GM21360 (cell line): Measurements from ENCODE around the gene CAMSAP2.

Experiments used
- ATAC-seq: cut with Tn5 transposase; IDR thresholded peaks from one replicate; pipeline ENCODE4 v1.9.1; 2021; ENCODE audit warnings: mild to moderate bottlenecking, moderate library complexity; ENCODE audit not compliant: unreplicated experiment

CAMSAP2 gene

DNA sequence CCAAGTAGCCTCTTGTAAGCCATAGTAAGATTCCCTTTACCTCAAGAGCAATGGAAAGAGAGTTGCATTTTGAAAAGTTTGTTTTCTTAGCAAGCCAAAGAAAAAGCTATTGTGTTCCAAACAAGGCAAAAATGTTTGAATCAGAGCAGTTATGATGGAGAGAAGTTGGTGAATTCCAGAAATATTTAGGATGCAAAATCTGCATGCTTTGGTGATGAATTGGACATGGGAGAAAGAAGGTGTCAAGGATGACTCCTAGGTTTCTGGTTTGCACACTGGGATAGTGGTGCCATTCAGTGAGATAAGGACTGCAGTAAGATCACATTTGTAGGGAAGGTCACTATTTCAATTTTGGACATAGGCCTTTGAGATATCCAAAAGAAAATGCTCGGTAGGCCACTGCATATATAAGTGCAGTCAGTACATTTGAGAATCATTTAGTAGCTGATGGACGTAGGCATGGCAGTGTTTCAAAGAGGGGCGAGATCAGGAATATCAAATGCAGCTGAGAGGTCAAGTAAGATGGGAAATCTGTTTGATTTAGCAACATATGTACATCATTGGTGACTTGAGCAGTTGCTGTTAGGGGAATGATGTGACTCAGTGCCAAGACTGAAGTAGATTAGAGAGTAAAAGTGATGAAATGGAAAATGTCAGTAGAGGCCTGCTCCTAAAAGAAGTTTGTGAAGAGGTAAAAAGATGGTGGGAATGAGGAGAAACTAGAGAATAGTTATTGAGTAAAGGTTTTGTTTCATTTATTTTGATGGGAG, 100.2 kb downstream of the CAMSAP2 start:
- no peak for ATAC-seq

DNA sequence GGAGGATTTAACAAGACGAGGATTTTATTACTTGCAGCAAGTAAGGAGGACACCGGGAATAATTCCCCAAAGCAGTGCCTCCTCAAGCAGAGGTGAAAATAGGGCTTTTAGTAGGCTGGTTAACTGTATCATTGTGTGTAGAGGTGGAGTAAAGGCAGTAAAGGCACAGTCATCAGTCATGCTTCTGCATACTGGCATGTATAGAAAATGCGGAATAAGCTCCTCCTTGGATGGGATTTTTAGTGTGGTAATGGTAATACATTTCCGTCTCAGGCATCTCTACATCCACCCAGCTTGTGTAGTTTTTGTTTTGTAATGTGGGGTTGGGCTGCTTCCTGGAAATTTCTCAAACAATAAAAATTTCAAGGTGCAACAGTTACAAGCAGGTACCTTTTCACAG, 106.7 kb downstream of the CAMSAP2 start:
- no peak for ATAC-seq

DNA sequence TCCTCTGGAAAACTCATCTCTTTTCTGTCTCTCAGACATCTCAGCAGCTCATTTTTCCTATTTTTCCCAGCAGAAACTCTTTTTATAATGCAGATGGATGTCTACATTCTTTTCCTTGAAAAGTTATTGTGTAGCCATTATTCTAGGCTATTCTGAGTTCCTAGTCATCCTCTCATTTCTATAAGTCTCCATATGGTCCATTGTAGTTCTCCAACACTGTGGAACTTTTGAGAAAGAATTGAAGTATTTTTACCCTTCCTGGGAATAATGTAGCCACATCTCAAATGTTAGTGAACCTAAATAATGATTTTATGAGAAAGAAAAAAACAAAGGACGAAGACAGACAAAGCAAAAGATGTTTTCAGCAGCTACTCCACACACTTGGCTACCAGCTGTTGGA, 107.7 kb downstream of the CAMSAP2 start:
- ATAC-seq = no peak

DNA sequence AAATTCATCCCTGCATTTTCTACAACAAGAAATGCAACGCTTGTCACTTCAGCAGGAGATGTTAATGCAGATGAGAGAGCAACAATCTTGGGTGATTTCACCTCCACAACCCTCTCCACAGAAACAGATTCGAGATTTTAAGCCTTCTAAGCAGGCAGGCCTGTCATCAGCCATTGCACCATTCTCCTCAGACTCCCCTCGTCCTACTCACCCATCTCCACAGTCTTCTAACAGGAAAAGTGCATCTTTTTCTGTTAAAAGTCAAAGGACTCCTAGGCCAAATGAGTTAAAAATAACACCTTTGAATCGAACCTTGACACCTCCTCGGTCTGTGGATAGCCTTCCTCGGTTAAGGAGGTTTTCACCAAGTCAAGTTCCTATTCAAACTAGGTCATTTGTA, 110.7 kb downstream of the CAMSAP2 start:
- ATAC-seq = no peak

DNA sequence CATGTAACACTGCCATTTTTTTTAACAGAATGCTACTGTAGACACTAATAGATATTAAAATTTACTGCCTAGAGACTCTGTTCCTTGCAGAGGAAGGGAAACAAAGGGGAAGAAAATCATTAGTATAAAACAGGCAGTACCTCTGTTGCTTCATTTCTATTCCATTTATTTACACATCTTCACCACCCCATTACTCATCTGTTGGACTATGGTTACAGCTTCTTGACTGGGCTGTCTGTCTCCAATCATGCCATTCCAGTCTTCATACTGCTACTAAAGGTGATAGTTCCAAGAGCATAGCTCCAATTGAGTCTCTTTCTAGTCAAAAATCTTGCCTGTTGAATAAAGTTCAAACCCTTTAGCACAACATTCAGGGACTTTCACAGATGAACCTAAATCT, 111.9 kb downstream of the CAMSAP2 start:
- ATAC-seq = no peak

DNA sequence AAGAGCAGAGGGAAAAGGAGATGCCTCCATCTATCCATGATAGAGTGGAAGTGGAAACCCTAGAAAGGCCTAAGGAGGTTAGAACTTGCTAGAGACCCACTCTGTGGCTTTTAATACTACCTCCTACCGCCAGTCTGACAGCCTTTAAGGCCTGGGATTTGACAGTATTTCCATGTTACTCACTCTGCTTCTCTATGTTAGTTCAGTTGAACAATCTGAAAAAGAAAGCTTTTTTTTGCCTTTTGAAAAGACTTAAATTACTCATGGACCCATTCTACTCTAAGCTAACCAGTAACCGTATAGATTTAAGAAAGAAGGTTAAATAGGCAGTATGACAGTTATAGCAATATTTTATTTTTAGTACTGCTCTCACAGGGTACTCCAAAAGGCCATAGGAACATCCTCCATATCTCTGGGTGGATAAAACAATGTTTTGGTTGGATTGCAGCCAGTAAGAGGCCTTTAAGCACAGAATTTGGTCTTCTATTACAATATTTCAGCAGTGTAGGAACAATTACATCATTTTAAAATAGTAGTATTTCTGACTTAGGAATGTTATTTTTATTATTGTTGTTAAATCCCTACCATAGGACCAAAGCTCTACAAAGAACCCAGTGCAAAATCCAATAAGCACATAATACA, 118.1 kb downstream of the CAMSAP2 start:
- no peak for ATAC-seq

DNA sequence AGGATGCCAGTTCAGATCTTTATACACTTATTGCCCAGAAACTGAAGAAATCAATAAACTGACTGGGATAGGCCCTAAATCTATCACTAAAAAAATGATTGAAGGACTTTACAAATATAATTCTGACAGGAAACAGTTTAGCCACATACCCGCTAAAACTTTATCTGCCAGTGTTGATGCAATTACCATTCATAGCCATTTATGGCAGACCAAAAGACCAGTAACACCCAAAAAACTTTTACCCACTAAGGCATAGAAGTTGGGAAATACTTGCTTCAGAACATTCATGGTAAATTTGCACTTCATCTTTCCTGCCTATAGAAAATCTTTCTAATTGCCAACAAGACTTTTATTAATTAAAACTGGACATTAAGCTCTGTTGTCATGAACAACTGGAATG, 119.1 kb downstream of the CAMSAP2 start:
- no peak for ATAC-seq

DNA sequence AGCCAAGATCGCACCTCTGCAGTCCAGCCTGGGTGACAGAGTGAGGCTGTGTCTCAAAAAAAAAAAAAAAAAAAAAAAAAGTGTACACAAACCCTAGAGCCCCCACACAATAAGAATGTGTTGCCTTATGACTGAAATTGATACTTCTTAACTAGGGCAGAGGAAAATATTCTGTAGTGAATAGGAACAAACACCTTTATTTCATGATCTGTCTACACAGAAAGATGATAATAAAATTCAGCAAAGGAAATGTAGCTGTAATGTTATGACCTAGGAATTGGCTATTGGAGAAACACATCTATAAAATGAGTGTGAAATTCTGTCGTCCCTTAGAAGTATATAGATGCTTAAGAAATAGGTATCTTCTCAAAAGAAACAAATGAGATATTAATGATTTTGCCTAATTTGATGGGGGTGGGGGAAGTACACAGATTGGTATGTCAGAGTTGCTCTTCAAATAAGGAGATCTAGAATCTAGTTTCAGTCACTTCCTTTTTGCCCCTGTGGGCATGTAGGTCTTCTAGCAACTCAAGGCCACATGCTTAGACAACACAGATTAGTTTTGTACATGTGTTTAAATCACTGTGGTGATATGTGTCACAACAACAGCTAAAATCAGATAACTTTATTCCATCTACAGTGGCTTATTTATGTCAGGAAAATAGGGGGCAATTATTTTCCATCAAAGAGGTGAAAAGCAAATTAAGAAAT, 123.4 kb downstream of the CAMSAP2 start:
- no peak for ATAC-seq

DNA sequence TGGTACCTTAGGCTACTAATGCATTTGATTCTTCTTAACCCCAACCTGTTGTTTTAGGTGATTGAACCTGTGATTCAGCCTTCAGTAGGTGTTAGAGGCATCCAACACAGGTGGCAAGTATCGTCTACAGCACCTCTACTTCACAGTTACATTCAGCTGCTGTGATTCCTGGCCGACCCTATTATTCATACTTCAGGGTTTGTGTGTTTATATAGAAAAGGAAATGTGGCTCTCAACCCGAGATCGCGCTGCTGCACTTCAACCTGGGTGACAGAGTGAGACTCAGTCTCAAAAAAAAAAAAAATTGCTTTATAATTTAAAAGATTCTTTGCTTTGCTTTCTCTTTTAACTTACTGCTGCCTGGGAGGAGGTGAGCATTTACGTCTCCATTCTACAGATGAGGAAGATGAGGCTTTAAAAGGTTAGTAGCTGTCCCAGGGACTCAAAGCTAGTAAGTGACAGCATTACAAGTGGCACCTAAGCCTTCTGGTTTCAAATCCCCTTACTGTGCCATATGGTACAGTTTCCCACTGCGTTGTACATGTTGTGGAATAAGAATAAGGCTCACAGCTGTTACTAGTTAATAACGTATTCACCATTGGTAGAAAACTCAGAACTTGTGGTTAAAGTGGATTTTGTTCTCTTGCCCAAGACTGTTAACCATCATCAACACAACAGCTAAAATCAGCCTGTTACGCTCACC, 124.2 kb downstream of the CAMSAP2 start:
- no peak for ATAC-seq

DNA sequence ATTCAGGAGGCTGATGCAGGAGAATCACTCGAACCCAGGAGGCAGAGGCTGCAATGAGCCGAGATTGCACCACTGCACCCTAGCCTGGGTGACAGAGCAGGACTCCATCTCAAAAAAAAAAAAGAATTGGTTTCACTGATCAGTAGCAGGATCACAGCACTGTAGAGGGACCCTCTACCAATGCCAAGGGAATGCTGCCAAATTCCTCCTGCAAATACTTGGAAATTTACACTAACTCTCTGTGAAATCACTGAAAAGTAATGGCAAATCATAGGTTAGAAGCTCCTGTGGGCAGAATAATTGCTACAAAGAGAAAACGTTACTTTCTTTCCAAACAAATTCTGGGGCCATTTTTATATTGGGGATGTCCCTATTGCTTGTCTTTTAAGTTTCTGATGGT, 127.4 kb downstream of the CAMSAP2 start:
- ATAC-seq = no peak

DNA sequence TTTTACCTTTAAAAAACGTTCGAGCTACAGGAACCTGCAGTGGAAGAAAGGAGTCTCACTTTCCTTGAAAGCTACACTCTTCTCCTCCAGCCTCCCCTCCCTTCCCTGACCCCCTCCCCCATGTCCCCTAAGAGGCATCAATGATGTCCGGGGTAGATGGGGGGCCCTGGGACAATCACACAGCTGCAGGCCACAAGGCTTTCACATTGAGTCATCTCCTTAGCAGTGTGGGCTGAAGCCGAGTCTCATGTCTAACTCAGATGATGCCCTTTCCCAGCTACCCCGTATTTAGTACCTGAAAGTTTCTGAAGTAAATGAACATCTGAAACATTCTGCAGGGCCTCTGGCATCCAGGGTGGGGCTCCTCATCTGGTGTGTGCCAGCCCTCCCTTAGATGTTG, 127.8 kb downstream of the CAMSAP2 start:
- ATAC-seq = peak; percentile 78

DNA sequence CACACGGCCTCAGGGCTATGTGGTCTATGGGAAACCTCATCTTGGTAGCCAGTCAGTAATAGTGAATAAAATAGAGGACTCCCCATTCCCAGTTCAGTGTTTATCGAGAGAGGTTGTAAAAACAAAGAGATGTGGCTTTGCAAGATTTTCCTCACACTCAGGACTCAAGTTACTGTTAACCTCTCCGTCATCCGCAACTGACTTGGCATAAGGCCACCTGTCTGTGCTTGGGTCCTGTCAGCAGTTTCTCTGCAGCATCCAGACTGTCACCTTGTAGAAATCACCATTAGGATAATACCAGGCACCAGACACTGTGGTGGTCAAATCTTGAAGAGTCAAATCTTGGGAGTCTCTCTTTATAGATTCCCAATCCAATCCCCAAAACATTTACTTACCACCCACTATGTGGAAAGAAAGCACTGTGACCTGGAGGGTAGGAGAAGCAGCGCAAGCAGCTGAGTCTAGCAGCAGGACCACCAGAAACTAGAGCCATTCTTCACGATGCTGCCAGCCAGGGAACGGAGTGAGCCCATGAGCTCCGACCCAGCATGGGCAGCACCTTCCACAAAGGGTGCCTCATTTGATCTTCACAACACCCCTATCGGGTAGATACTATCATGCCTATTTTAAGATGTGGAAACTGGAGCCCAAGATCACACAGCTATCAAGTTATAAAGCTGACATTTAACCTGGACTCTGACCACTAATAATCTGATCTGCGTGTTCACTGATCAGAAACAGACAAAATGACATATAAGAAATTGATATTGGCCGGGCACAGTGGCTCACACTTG, 128.5 kb downstream of the CAMSAP2 start:
- ATAC-seq = no peak

DNA sequence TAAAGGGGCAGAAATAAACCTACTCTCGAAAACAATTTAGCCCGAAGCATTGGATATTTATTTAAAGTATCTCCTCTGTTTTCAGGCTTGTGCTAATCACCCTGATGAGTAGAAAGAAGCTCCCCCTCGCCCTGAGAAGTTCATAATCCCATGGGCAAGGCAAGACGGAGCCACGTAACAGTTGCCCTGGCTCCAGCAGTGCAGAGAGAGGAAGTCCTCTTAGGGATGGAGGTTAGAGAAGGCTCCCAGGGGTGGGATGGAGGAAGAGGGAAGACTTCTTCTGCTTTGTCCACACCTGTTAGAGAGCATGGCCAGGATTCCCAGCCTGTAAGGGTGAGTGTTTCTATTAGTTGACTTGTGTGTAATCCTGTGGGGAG, 130.7 kb downstream of the CAMSAP2 start:
- no peak for ATAC-seq

DNA sequence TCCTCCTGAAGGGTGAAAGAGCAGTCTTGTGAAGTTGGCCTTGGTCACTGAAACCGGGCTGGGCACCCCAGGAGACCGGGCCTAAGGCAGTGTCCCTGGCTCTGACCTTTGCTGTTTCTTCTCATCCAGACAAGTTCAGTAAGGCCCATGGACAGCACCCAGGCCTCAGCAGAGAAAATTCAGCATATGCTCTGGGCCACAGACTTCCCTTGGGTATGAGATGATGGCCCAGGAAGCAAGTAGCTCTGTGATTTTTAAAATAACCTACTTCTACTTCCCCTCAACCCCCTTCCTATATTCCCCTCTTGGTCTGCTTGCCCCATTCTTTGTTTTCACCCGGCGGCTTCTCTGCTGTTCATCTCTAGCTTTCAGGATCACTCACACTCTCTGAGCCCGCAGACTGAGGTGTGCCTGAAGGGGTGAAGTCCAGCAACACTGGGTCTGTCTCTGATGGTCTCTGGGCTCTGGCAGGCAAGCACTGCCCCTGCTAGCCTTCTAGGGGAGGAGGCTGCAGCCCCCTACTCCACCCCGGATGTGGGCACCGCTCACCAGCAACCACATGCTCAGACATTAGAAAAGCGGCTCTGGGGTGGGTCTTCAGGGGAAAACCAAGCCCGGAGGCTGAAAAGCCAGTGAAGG, 131.2 kb downstream of the CAMSAP2 start:
- peak; percentile 47 for ATAC-seq

DNA sequence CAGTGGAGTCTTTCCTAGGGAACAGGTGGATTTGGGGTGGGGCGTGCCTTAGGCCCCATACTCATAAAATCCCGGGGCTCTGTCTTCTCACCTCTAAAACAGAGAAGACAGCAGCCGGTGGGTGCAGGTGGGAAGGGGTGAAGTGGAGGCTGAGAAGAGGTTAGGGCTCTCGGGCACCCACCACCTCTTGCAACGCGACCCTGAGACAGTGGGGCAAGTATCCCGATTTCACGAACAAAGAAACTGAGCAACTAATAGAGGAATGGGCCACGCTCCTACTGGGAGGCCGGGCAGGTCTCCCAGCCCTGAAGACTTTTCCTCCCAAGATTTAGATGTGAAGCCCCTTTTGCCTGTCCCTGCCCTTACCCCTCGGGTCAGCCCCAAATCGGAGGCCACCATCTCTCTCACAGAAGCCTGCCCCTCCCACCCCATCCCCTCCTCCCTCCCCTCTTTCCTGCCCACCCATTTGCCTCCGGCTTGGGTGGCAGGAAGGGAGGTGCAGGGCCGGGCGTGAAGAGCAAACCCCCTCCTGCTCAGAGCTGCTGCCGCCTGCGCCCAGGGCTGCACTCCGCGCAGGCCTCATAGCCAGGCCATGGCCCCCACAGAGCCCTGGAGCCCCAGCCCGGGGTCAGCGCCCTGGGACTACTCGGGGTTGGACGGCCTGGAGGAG, 133.9 kb downstream of the CAMSAP2 start, which contains the start of gene GPR25:
Gene GPR25 (plus strand): TSS at position 536 of the 670 bp plus-strand sequence. CDS start 57 bp downstream, at position 593.
- ATAC-seq = no peak

DNA sequence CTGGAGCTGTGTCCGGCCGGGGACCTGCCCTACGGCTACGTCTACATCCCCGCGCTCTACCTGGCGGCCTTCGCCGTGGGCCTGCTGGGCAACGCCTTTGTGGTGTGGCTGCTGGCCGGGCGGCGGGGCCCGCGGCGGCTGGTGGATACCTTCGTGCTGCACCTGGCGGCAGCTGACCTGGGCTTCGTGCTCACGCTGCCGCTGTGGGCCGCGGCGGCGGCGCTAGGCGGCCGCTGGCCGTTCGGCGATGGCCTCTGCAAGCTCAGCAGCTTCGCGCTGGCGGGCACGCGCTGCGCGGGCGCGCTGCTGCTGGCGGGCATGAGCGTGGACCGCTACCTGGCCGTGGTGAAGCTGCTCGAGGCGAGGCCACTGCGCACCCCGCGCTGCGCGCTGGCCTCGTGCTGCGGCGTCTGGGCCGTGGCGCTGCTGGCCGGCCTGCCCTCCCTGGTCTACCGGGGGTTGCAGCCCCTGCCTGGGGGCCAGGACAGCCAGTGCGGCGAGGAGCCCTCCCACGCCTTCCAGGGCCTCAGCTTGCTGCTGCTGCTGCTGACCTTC, 134.5 kb downstream of the CAMSAP2 start:
- no peak for ATAC-seq

DNA sequence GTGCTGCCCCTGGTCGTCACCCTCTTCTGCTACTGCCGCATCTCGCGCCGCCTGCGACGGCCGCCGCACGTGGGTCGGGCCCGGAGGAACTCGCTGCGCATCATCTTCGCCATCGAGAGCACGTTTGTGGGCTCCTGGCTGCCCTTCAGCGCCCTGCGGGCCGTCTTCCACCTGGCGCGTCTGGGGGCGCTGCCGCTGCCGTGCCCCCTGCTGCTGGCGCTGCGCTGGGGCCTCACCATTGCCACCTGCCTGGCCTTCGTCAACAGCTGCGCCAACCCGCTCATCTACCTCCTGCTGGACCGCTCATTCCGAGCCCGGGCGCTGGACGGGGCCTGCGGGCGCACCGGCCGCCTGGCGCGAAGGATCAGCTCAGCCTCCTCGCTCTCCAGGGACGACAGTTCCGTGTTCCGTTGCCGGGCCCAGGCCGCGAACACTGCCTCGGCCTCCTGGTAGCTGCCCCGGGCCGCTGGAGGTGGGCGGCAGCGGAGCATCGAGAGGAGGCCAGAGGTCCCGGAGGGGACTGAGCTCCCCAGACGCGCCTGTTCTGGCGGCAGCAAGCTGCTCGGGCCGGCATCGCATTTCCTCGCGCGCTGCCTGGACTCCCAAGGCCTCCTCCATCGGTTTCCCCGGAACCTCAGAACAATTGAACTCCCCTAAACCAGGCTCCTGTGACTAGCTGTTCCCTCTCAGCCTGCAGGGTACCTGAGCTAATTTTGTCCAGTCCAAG, 135.1 kb downstream of the CAMSAP2 start:
- ATAC-seq = no peak

DNA sequence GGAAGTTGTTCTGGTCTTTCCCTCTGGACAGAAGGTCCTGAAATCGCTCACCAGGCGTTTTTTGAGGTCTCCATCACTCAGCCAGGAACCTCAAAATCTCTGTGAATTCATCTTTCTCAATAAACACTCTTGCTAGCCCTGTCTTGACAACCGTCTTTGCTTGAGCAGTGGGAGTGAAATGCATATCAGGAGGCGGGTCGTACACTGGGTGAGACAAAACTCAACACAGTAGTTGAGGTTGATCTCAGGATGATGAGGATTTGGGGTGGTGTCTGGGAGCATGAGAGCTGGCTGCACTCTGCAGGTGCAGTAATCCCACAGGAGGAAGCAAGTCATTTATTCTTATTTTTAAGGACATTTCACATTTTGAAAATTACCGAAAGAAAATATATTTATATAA, 136.0 kb downstream of the CAMSAP2 start:
- no peak for ATAC-seq

DNA sequence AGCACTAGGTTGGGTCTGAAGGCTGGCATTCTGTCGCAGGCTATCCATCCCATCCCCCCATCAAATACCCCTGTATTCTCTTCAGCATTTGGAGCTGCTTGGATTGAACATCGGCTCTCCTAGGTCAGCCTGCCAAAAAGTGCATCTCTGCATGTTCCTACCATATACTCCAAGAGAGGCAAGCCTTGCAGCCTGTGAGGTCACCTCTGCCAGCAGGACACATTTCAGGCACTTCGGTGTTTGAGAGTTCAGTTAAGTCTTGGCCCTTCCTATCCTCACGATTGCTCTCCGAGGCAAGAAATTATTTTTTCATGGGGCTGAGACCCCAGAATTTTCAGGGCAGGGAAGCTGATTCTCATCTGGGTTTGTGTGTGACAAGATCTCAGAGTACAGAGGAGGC, 136.7 kb downstream of the CAMSAP2 start:
- ATAC-seq = no peak
